Effector CD4-positive, alpha-beta T cell (primary cell): Measurements from ENCODE around the gene PLSCR3.
A peak's percentile ranks its signal among the peaks of the same experiment; 100 is the strongest.
"Not testable (repeated sequence)": the region's sequence is repeated elsewhere in the genome, so short reads cannot be mapped to it uniquely, and the experiment has no call there.

ENCODE experiments used
- DNase-seq: peaks from one replicate; pipeline ENCODE4 v3.0.0-alpha.2; 2020

Gene PLSCR3

GRCh38 chr17:7379134-7379533 is 15.2 kb downstream of the PLSCR3 start:
- DNase-seq: no peak

GRCh38 chr17:7374353-7374752 is 20.0 kb downstream of the PLSCR3 start:
- no peak for DNase-seq

- DNase-seq: no peak
Observed at GRCh38 chr17:7370853-7371252, 23.5 kb downstream of the PLSCR3 start.

GRCh38 chr17:7369825-7370224 is 24.5 kb downstream of the PLSCR3 start:
- no peak for DNase-seq

GRCh38 chr17:7368599-7368994 is 25.7 kb downstream of the PLSCR3 start:
- not testable (repeated sequence) for DNase-seq

GRCh38 chr17:7367918-7368598 is 26.3 kb downstream of the PLSCR3 start:
- no peak for DNase-seq

GRCh38 chr17:7367083-7367482 is 27.2 kb downstream of the PLSCR3 start:
- DNase-seq: no peak

- not testable (repeated sequence) for DNase-seq
Observed at GRCh38 chr17:7365963-7366362, 28.4 kb downstream of the PLSCR3 start.

GRCh38 chr17:7363311-7363710 is 31.0 kb downstream of the PLSCR3 start:
- DNase-seq: no peak

- no peak for DNase-seq
Observed at GRCh38 chr17:7361906-7362305, 32.4 kb downstream of the PLSCR3 start.

- no peak for DNase-seq
Observed at GRCh38 chr17:7357381-7357780, 36.9 kb downstream of the PLSCR3 start.

- no peak for DNase-seq
Observed at GRCh38 chr17:7356756-7357155, 37.6 kb downstream of the PLSCR3 start.

GRCh38 chr17:7356072-7356549 is 38.2 kb downstream of the PLSCR3 start:
- DNase-seq: peak; percentile 80

GRCh38 chr17:7355573-7355972 is 38.8 kb downstream of the PLSCR3 start:
- DNase-seq: no peak

- DNase-seq: no peak
Observed at GRCh38 chr17:7355053-7355452, 39.3 kb downstream of the PLSCR3 start, which contains the start of gene TMEM95. TSS of gene TMEM95 (plus strand) at chr17:7355156. CDS start at chr17:7355205, 49 bp downstream.

GRCh38 chr17:7354262-7354843 is 40.0 kb downstream of the PLSCR3 start:
- no peak for DNase-seq

- DNase-seq: no peak
Observed at GRCh38 chr17:7352910-7353635, 41.3 kb downstream of the PLSCR3 start.

GRCh38 chr17:7352503-7352889 is 41.8 kb downstream of the PLSCR3 start:
- DNase-seq: no peak

- DNase-seq: peak; percentile 72
Observed at GRCh38 chr17:7351665-7352502, 42.4 kb downstream of the PLSCR3 start, which contains the start of gene KCTD11. TSS of gene KCTD11 (plus strand) at chr17:7352162.

- DNase-seq: no peak
Observed at GRCh38 chr17:7348478-7349242, 45.7 kb downstream of the PLSCR3 start.

GRCh38 chr17:7347630-7348477 is 46.5 kb downstream of the PLSCR3 start:
- no peak for DNase-seq
